Ishikawa (cell line): ENCODE measurements around the gene ALKBH5.

Experiments used
- CEBPB ChIP-seq: IDR thresholded peaks from 2 replicates; pipeline ENCODE4 v1.6.1; 2012
- CREB1 ChIP-seq: IDR thresholded peaks from 2 replicates; pipeline ENCODE4 v1.6.1; 2012; ENCODE audit warnings: low read depth
- EGR1 ChIP-seq: IDR thresholded peaks from 2 replicates; pipeline ENCODE4 v1.6.1; 2012
- EP300 ChIP-seq: IDR thresholded peaks from 2 replicates; pipeline ENCODE4 v1.6.1; 2012; ENCODE audit warnings: borderline replicate concordance
- FOXM1 ChIP-seq: IDR thresholded peaks from 2 replicates; pipeline ENCODE4 v1.6.1; 2012; ENCODE audit warnings: low read depth, borderline replicate concordance
- NFIC ChIP-seq: IDR thresholded peaks from 2 replicates; pipeline ENCODE4 v1.6.1; 2012
- RAD21 ChIP-seq: IDR thresholded peaks from 2 replicates; pipeline ENCODE4 v1.6.1; 2012; ENCODE audit warnings: low read depth
- REST ChIP-seq: IDR thresholded peaks from 2 replicates; pipeline ENCODE4 v1.6.1; 2012; ENCODE audit warnings: low read depth, mild to moderate bottlenecking
- TAF1 ChIP-seq: IDR thresholded peaks from 2 replicates; pipeline ENCODE4 v1.6.1; 2012; ENCODE audit warnings: low read depth, mild to moderate bottlenecking
- TCF12 ChIP-seq: IDR thresholded peaks from 2 replicates; pipeline ENCODE4 v1.6.1; 2012; ENCODE audit warnings: low read depth
- TEAD4 ChIP-seq: IDR thresholded peaks from 2 replicates; pipeline ENCODE4 v1.6.1; 2012
- USF1 ChIP-seq: IDR thresholded peaks from 2 replicates; pipeline ENCODE4 v1.6.1; 2012
- YY1 ChIP-seq: IDR thresholded peaks from 2 replicates; pipeline ENCODE4 v1.6.1; 2012; ENCODE audit warnings: low read depth
- ZBTB7A ChIP-seq: IDR thresholded peaks from 2 replicates; pipeline ENCODE4 v1.6.1; 2012; ENCODE audit warnings: low read depth
- TF ChIP-seq, protein P1 (sequence below): IDR thresholded peaks from 2 replicates; pipeline ENCODE4 v1.6.1; 2012

Gene ALKBH5

GRCh38 chr17:18190628-18191235 is 7.1 kb downstream of the ALKBH5 start:
- TF ChIP-seq FOXM1, result no peak
- no peak for TF ChIP-seq CREB1
- TF ChIP-seq RAD21, result no peak
- TF ChIP-seq REST, result no peak
- TF ChIP-seq, protein P1, sequence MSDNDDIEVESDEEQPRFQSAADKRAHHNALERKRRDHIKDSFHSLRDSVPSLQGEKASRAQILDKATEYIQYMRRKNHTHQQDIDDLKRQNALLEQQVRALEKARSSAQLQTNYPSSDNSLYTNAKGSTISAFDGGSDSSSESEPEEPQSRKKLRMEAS, result no peak
- TF ChIP-seq NFIC, result no peak
- TF ChIP-seq ZBTB7A, result no peak
- no peak for TF ChIP-seq CEBPB
- no peak for TF ChIP-seq TAF1
- no peak for TF ChIP-seq YY1
- no peak for TF ChIP-seq TCF12
- no peak for TF ChIP-seq EGR1
- TF ChIP-seq EP300, result no peak
- no peak for TF ChIP-seq TEAD4
- no peak for TF ChIP-seq USF1

GRCh38 chr17:18191236-18191667 is 7.6 kb downstream of the ALKBH5 start:
- no peak for TF ChIP-seq ZBTB7A
- 0 out of 2 replicates have a peak, but pooled peaks have one; percentile 13 for TF ChIP-seq NFIC
- TF ChIP-seq TAF1, result no peak

DNA sequence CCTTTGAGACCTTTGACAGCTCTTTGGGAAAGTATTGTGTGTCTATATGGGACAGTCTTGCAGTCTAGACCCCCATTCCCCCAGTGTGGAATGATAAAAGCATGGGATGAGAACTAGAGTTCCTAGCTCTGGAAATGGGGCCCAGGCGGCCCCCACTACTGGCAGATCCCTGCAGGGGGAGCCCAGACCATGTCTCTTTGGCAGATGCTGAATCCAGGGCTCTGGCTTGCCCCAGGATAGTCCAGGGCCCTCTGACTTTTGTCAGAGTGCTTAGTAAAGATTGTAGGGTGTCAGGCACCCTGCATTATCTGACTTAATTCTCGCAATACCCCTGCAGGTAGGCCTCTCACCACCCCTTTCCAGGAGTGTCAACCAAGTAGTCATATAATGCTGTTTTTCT is 8.3 kb downstream of the ALKBH5 start:
- TF ChIP-seq TCF12 (no peak), EP300 (no peak), CEBPB (no peak), NFIC (no peak), EGR1 (no peak), REST (no peak), YY1 (no peak), TEAD4 (no peak), TAF1 (no peak), USF1 (no peak), FOXM1 (no peak), ZBTB7A (no peak), RAD21 (no peak), CREB1 (no peak)
- TF ChIP-seq, protein P1, result no peak

GRCh38 chr17:18194394-18194793 is 10.8 kb downstream of the ALKBH5 start:
- no peak for TF ChIP-seq YY1
- TF ChIP-seq CEBPB, result no peak
- no peak for TF ChIP-seq FOXM1
- TF ChIP-seq NFIC, result no peak
- TF ChIP-seq, protein P1, result no peak
- no peak for TF ChIP-seq TCF12
- no peak for TF ChIP-seq ZBTB7A

DNA sequence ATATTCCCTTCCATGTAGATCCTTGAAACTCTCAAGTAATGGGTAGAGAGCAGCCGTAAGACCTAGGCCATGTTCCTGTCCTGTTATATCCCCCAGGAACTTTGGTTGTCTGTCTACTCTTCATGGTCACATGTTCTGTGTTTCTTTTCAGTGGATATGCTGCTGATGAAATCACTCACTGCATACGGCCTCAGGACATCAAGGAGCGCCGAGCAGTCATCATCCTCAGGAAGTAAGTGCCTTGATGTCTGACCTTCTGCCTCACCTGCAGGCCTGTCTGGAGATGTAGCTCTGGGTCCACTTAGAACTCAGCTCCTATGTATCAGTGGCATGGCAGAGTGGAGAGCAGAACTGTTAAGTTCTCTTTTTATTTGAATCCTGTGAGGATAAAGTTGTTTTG is 11.2 kb downstream of the ALKBH5 start:
- TF ChIP-seq CEBPB, result no peak
- TF ChIP-seq TCF12, result no peak
- TF ChIP-seq RAD21, result no peak
- TF ChIP-seq TAF1, result no peak
- TF ChIP-seq YY1, result no peak
- TF ChIP-seq, protein P1, result no peak
- TF ChIP-seq NFIC, result no peak
- TF ChIP-seq EGR1, result no peak
- TF ChIP-seq CREB1, result no peak
- no peak for TF ChIP-seq EP300
- TF ChIP-seq FOXM1, result no peak
- no peak for TF ChIP-seq USF1
- TF ChIP-seq ZBTB7A, result no peak
